OCI-LY1 (cell line): Measurements from ENCODE around the gene FZR1.

ENCODE experiments used
- H2AFZ ChIP-seq: fragments of 200-600 bp; sonication (generic), shearing (Covaris generic); 2 replicates; pipeline ENCODE4 v1.6.0; 2014; ENCODE audit warnings: antibody characterized with exemption, mild to moderate bottlenecking, low read length
- H3F3A ChIP-seq: fragments of 200-600 bp; sonication (generic), shearing (Covaris generic); 2 replicates; pipeline ENCODE4 v1.6.0; 2014; ENCODE audit warnings: mild to moderate bottlenecking, antibody characterized with exemption, low read length, moderate library complexity; ENCODE audit not compliant: insufficient read depth
- H3K27ac ChIP-seq: fragments of 200-600 bp; sonication (generic); 2 replicates; pipeline ENCODE4 v1.5.1; 2014; ENCODE audit warnings: low read length, mixed run types, mild to moderate bottlenecking, low read depth; ENCODE audit not compliant: poor library complexity, severe bottlenecking
- H3K27me3 ChIP-seq: fragments of 200-600 bp; sonication (generic); 2 replicates; pipeline ENCODE4 v1.6.0; 2014; ENCODE audit warnings: antibody characterized with exemption, mild to moderate bottlenecking, low read length, moderate library complexity; ENCODE audit not compliant: insufficient read depth
- H3K36me3 ChIP-seq: fragments of 200-600 bp; sonication (generic); 2 replicates; pipeline ENCODE4 v1.6.1; 2014; ENCODE audit warnings: mild to moderate bottlenecking, antibody characterized with exemption, low read length, moderate library complexity, mixed read lengths; ENCODE audit not compliant: insufficient read depth
- H3K4me1 ChIP-seq: fragments of 200-600 bp; sonication (generic); 2 replicates; pipeline ENCODE4 v1.5.1; 2014; ENCODE audit warnings: mild to moderate bottlenecking, low read length, moderate library complexity; ENCODE audit not compliant: insufficient read depth, severe bottlenecking
- H3K4me2 ChIP-seq: fragments of 200-600 bp; sonication (generic), shearing (Covaris generic); 2 replicates; pipeline ENCODE4 v1.6.1; 2014; ENCODE audit warnings: low read length
- H3K4me3 ChIP-seq: fragments of 200-600 bp; sonication (generic); 2 replicates; pipeline ENCODE4 v1.5.1; 2014; ENCODE audit warnings: low read length, low read depth, mild to moderate bottlenecking, mixed read lengths; ENCODE audit not compliant: poor library complexity, severe bottlenecking
- H3K79me2 ChIP-seq: fragments of 200-600 bp; shearing (Covaris generic); 2 replicates; pipeline ENCODE4 v1.6.1; 2016; ENCODE audit warnings: mixed run types, low read length, mixed read lengths; ENCODE audit not compliant: insufficient read depth
- H3K9ac ChIP-seq: fragments of 200-600 bp; sonication (generic), shearing (Covaris generic); 2 replicates; pipeline ENCODE4 v1.6.1; 2014; ENCODE audit warnings: mild to moderate bottlenecking, low read length, mixed read lengths
- H3K9me2 ChIP-seq: fragments of 200-600 bp; sonication (generic), shearing (Covaris generic); 2 replicates; pipeline ENCODE4 v1.6.1; 2014; ENCODE audit warnings: low read depth, mild to moderate bottlenecking, low read length, mixed read lengths
- H3K9me3 ChIP-seq: fragments of 200-600 bp; shearing (Covaris generic); 2 replicates; pipeline ENCODE4 v1.6.1; 2014; ENCODE audit warnings: low read length, mixed read lengths
- H4K20me1 ChIP-seq: fragments of 200-600 bp; sonication (generic), shearing (Covaris generic); 2 replicates; pipeline ENCODE4 v1.6.0; 2016; ENCODE audit warnings: mild to moderate bottlenecking, low read length; ENCODE audit not compliant: insufficient read depth
- CTCF ChIP-seq: fragments of 200-600 bp; sonication (generic), shearing (Covaris generic); IDR thresholded peaks from 2 replicates; pipeline ENCODE4 v1.5.1; 2017; ENCODE audit warnings: mild to moderate bottlenecking, antibody characterized with exemption, low read length, moderate library complexity, mixed read lengths
- EZH2 ChIP-seq: fragments of 200-600 bp; sonication (generic), shearing (Covaris generic); IDR thresholded peaks from 2 replicates; pipeline ENCODE4 v1.8.0; 2017; ENCODE audit warnings: borderline replicate concordance, mixed run types, mild to moderate bottlenecking, antibody characterized with exemption, low read length, moderate library complexity, mixed read lengths

The FZR1 gene

GRCh38 chr19:3475449-3475848, 30.7 kb upstream of the FZR1 start:
- Histone ChIP-seq H3K4me1 (peaks cover 9% of the 10 kb centered on the region), H3K4me3 (no peak overlapping the region), H3K79me2 (no peaks in the 10 kb centered on the region), H3F3A (no peaks in the 10 kb centered on the region), H3K27me3 (no peaks in the 10 kb centered on the region), H3K9me3 (no peaks in the 10 kb centered on the region), H3K27ac (no peak overlapping the region), H2AFZ (no peak overlapping the region), H3K4me2 (no peak overlapping the region), H3K9ac (no peak overlapping the region), H3K36me3 (no peaks in the 10 kb centered on the region), H4K20me1 (no peaks in the 10 kb centered on the region), H3K9me2 (no peaks in the 10 kb centered on the region)
- TF ChIP-seq CTCF (no peak), EZH2 (no peak)

- no peak for TF ChIP-seq EZH2
- no peak for TF ChIP-seq CTCF
- no peak overlapping the region for H3K27ac ChIP-seq
- H3K4me2 ChIP-seq, result no peak overlapping the region
- no peaks in the 10 kb centered on the region for H3K9me2 ChIP-seq
- H3K4me1 ChIP-seq, result peaks cover 23% of the 10 kb centered on the region
- H3K9me3 ChIP-seq, result no peaks in the 10 kb centered on the region
- no peak overlapping the region for H3K9ac ChIP-seq
- no peaks in the 10 kb centered on the region for H4K20me1 ChIP-seq
- no peaks in the 10 kb centered on the region for H3K27me3 ChIP-seq
- no peak overlapping the region for H2AFZ ChIP-seq
- no peaks in the 10 kb centered on the region for H3K36me3 ChIP-seq
- no peaks in the 10 kb centered on the region for H3K79me2 ChIP-seq
- no peaks in the 10 kb centered on the region for H3F3A ChIP-seq
- H3K4me3 ChIP-seq, result no peak overlapping the region
Observed at GRCh38 chr19:3476830-3477229, 29.3 kb upstream of the FZR1 start.

- no peak overlapping the region for H3K9ac ChIP-seq
- H3K9me3 ChIP-seq, result no peaks in the 10 kb centered on the region
- H3F3A ChIP-seq, result no peaks in the 10 kb centered on the region
- no peaks in the 10 kb centered on the region for H4K20me1 ChIP-seq
- no peak overlapping the region for H3K27ac ChIP-seq
- H3K4me2 ChIP-seq, result no peak overlapping the region
- no peak overlapping the region for H3K4me3 ChIP-seq
- H3K4me1 ChIP-seq, result peaks cover 28% of the 10 kb centered on the region
- no peaks in the 10 kb centered on the region for H3K27me3 ChIP-seq
- no peaks in the 10 kb centered on the region for H3K79me2 ChIP-seq
- TF ChIP-seq CTCF, result no peak
- no peak for TF ChIP-seq EZH2
- no peaks in the 10 kb centered on the region for H3K9me2 ChIP-seq
- H3K36me3 ChIP-seq, result no peaks in the 10 kb centered on the region
- H2AFZ ChIP-seq, result no peak overlapping the region
Observed at GRCh38 chr19:3477506-3477905, 28.6 kb upstream of the FZR1 start.
